ENCODE measurements around the gene MOGAT2. TPM values are rescaled to one million over a fixed set of nuclear protein-coding genes. Genes with fewer than 3 reads are reported as not detected.

Gene MOGAT2
- total and polyA plus RNA-seq, 3 donors from 2014 or later, result 0.19 to 0.31 (median 0.24) TPM

DNA sequence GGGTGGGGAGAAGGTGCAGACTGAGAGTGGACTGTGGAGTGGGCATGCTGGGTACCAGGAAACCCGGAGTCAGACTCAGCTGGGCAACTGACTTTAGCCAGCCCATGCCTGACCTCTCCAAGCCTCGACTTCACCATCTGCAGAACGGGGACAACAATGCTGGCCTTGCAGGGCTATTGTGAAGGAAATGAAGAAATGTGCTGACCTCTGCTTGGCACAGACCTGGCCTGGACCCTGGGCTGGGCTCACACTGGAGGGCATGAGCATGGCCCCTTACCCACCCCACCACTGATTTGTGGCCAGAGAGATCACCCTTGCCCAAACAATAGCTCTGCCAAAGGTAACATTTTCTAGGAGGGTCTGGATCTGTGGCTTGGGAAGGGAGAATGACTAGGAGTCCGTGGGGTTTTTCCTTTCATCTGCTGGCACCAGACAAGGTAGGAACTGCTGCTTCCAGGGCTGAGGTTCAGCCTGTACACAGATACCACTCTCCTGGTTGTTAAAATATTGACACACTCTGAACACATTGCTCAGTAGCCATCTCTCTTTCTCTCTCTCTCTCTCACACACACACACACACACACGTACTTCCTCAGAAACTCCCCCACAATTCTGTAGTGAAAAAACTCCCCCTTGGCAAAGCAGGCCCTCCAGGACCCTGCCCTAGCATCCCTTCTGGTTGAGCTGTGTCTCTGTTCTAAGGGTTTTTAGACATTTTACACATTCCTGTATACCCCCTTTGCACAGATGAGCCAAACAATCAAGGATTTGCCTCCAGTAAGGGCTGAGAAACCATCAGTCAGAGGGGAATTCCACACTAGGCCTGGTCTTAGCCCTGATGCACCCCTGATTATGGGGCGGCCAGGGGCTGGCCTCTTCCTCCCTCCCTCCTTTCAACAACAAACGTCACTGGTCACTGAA, 1.0 kb downstream of the MOGAT2 start:
- 58 to 60% methylated on average over 7 of the region's 7 CpGs for WGBS, 2 donors
- Histone ChIP-seq H3K4me3 (no peak overlapping the region), H3K27ac (no peak overlapping the region), H3K36me3 (ENCODE audit: low read depth, missing control alignments) (no peaks in the 10 kb centered on the region), H3K9me3 (no peaks in the 10 kb centered on the region), H3K27me3 (no peaks in the 10 kb centered on the region), H3K4me1 (no peaks in the 10 kb centered on the region)
- DNase-seq, result no peak
- intact Hi-C loops (cut with DNase I; ENCODE audit: low total_unique reads), result no loop called here
- TF ChIP-seq, protein P1, sequence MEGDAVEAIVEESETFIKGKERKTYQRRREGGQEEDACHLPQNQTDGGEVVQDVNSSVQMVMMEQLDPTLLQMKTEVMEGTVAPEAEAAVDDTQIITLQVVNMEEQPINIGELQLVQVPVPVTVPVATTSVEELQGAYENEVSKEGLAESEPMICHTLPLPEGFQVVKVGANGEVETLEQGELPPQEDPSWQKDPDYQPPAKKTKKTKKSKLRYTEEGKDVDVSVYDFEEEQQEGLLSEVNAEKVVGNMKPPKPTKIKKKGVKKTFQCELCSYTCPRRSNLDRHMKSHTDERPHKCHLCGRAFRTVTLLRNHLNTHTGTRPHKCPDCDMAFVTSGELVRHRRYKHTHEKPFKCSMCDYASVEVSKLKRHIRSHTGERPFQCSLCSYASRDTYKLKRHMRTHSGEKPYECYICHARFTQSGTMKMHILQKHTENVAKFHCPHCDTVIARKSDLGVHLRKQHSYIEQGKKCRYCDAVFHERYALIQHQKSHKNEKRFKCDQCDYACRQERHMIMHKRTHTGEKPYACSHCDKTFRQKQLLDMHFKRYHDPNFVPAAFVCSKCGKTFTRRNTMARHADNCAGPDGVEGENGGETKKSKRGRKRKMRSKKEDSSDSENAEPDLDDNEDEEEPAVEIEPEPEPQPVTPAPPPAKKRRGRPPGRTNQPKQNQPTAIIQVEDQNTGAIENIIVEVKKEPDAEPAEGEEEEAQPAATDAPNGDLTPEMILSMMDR (IDR thresholded peaks at IDR 0.05), result no peak
- no peak for TF ChIP-seq POLR2A (IDR thresholded peaks at IDR 0.05)

DNA sequence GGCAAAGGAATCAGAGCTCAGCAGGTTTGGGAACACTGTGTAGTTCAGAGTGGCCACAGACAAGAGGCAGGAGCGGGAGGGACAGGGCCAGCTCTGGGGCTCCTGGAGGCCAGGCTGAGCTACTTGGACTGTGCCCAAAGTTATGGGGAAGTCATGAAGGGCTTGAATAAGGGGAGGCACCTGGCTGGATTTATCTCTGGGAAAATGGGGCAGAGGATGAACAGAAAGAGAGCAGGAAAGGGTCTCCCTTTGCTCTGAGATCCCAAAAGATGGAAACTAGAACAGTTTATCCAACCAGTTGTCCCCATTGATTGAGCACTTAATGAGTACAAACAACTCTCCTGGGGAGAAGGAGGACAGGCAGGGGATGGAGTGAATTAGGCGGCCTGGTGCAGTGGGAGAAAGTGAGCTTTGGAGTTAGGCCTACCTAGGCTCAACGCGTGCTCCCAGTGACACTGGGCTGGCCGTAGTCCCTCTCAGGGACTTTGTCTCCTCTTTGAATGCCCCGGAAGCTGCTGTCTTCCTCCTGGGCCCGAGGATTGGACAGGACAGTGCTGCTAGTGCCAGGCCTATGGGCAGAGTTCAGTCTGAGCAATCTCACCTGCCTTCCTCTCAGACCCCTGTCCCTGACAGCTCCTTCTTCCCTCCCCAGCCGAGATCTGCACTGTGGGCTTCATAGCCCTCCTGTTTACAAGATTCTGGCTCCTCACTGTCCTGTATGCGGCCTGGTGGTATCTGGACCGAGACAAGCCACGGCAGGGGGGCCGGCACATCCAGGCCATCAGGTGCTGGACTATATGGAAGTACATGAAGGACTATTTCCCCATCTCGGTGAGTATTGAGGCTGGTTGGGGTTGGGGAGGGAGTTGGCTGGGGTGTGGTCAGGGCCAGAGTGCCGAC, 2.0 kb downstream of the MOGAT2 start:
- H3K9me3 ChIP-seq, result no peaks in the 10 kb centered on the region
- no peak overlapping the region for H3K4me3 ChIP-seq
- WGBS, 2 donors, result 92 to 93% methylated on average over 13 to 14 of the region's 14 CpGs
- intact Hi-C loops (cut with DNase I; ENCODE audit: low total_unique reads), result no loop called here
- H3K27me3 ChIP-seq, result no peaks in the 10 kb centered on the region
- no peak for DNase-seq
- no peaks in the 10 kb centered on the region for H3K4me1 ChIP-seq
- TF ChIP-seq POLR2A (IDR thresholded peaks at IDR 0.05), result no peak
- TF ChIP-seq, protein P1 (IDR thresholded peaks at IDR 0.05), result no peak
- no peak overlapping the region for H3K27ac ChIP-seq
- no peaks in the 10 kb centered on the region for H3K36me3 ChIP-seq (ENCODE audit: low read depth, missing control alignments)

DNA sequence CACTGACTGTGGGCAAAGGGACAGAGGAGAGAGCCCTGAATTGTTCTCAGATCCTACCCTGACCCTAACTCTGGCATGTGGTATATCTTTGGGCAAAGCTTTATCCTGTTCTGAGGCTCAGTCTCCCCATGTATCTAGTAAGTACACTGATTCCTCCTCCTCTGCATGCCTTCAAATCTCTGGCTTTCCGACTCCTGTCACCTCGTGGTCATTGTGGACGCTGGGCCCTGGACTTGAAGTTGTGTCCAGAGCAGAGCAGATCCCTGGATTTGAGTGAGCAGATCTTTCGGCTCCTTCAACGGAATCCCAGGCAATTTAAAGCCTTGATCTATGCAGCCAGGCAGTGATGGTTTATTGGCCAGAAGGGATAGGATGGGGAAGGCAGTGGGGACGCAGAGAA, 3.0 kb downstream of the MOGAT2 start:
- no peaks in the 10 kb centered on the region for H3K27me3 ChIP-seq
- no peaks in the 10 kb centered on the region for H3K9me3 ChIP-seq
- no peaks in the 10 kb centered on the region for H3K36me3 ChIP-seq (ENCODE audit: low read depth, missing control alignments)
- no peak overlapping the region for H3K4me3 ChIP-seq
- WGBS, 2 donors, result 95 to 96% methylated on average over 6 of the region's 6 CpGs
- no peak for TF ChIP-seq POLR2A (IDR thresholded peaks at IDR 0.05)
- TF ChIP-seq, protein P1 (IDR thresholded peaks at IDR 0.05), result no peak
- intact Hi-C loops (cut with DNase I; ENCODE audit: low total_unique reads), result no loop called here
- no peaks in the 10 kb centered on the region for H3K4me1 ChIP-seq
- no peak overlapping the region for H3K27ac ChIP-seq
- DNase-seq, result no peak

DNA sequence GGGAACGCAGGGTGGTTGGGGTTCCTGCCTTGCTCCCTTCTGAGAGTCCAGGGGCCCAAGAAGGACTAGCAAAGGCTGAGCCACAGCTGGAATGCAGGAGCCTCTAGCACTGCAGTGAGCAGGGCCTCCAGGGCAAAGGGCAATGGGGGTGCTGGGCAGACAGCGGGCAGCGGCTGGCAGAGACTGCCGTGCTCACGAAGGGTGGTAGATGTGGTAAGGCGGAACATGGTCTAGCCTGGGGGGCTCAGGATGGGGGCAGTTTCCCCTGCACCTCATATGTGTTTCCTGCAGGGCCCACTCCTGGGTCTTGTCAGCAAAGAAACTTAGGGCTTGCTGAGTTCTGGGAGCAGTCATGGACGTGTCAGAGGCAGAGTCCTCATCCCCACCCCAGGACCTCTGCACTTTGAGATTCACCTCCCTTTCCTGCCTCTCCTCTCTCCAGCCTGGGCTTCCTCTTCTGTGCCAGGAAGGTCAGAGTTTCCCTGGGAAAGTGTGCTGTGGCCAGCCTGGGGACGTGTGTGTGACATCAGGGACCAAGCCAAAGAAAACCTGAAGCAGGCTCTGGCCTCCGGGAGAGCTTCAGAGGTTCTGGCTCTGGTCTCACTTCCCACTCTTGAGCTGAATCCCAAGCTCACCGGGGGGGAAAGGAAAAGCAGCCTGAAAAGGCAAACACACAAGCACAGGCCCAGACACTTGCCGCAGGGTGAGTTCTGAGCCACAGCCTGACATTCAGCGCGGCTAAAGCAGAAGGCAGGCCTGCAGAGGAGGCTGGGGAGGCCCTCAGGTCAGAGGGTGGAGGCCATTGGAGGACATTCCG, 4.4 kb downstream of the MOGAT2 start:
- WGBS, 2 donors, result 64 to 76% methylated on average over 5 to 14 of the region's 14 CpGs
- no peaks in the 10 kb centered on the region for H3K9me3 ChIP-seq
- intact Hi-C loops (cut with DNase I; ENCODE audit: low total_unique reads), result no loop called here

More for the DNA sequence above, 4.4 kb downstream of the MOGAT2 start:
- Histone ChIP-seq H3K4me3 (no peak overlapping the region), H3K27me3 (no peaks in the 10 kb centered on the region), H3K36me3 (ENCODE audit: low read depth, missing control alignments) (no peaks in the 10 kb centered on the region), H3K4me1 (peaks cover 4% of the 10 kb centered on the region), H3K27ac (no peak overlapping the region)
- DNase-seq, result no peak
- TF ChIP-seq, protein P1 (IDR thresholded peaks at IDR 0.05), result no peak
- TF ChIP-seq POLR2A (IDR thresholded peaks at IDR 0.05), result no peak

Measured in testis (tissue), 3 donors.